Panc1 (cell line): Measurements from ENCODE around the gene PALB2. TPM values are rescaled to one million over a fixed set of nuclear protein-coding genes. Genes with fewer than 3 reads are reported as not detected.
A peak's percentile ranks its signal among the peaks of the same experiment; 100 is the strongest.

Experiments used
- ATAC-seq: fragments of 200-7000 bp; cut with Tn5 transposase; 2 replicates; pipeline ENCODE4 v1.9.1; 2020; ENCODE audit warnings: mild to moderate bottlenecking, moderate library complexity
- BruUV-seq: library from RNA; stranded (reverse); fragments of 400-500 nt; replicated peaks from 2 replicates; lab custom pipeline; 2021; lab: Mats Ljungman, UMichigan
- CTCF ChIA-PET: fragments of 300-600 bp; sonication (Branson Sonifier 250); formaldehyde crosslinking; loops from one replicate; lab custom pipeline; 2022; ENCODE audit warnings: antibody characterized with exemption; lab: Charles Lee
- POLR2A ChIA-PET: fragments of 300-600 bp; sonication (Branson Sonifier 250); formaldehyde crosslinking; loops from one replicate; lab custom pipeline; 2022; ENCODE audit warnings: antibody characterized with exemption; lab: Charles Lee
- DNase-seq: peaks from one replicate; pipeline ENCODE4 v3.0.0-alpha.2; 2010; ENCODE audit warnings: low read depth, low spot score
- H3K27ac ChIP-seq: 2 replicates; pipeline ENCODE4 v1.5.1; 2011; ENCODE audit warnings: mild to moderate bottlenecking, low read length, inconsistent platforms
- H3K27me3 ChIP-seq: fragments of 200-500 bp; sonication (Bioruptor generic); 2 replicates; pipeline ENCODE4 v1.6.0; 2014; ENCODE audit warnings: low read length, inconsistent platforms; ENCODE audit not compliant: control insufficient read depth, insufficient read depth
- H3K36me3 ChIP-seq: fragments of 200-500 bp; sonication (Bioruptor generic); 2 replicates; pipeline ENCODE4 v1.5.1; 2014; ENCODE audit warnings: inconsistent platforms, mild to moderate bottlenecking, low read length, moderate library complexity; ENCODE audit not compliant: control insufficient read depth, insufficient read depth
- H3K4me1 ChIP-seq: 2 replicates; pipeline ENCODE4 v1.5.1; 2011; ENCODE audit warnings: inconsistent platforms, mild to moderate bottlenecking, low read length, moderate library complexity; ENCODE audit not compliant: control insufficient read depth, insufficient read depth
- H3K4me3 ChIP-seq, 2 experiments: 2 replicates each; pipeline ENCODE4 v1.5.1; 2011 to 2012; ENCODE audit warnings: low read depth in 2 of 2, low read length in 2 of 2, mild to moderate bottlenecking in 2 of 2, inconsistent platforms in 1 of 2, moderate library complexity in 1 of 2
- H3K9me3 ChIP-seq: fragments of 200-500 bp; sonication (Bioruptor generic); 2 replicates; pipeline ENCODE4 v1.5.1; 2014; ENCODE audit warnings: low read depth, mild to moderate bottlenecking, inconsistent platforms, low read length, moderate library complexity; ENCODE audit not compliant: control insufficient read depth, insufficient read depth
- POLR2AphosphoS5 ChIP-seq: IDR thresholded peaks from 2 replicates; pipeline ENCODE4 v1.6.1; 2012; ENCODE audit warnings: mild to moderate bottlenecking, low read depth, low read length, moderate library complexity
- SIN3A ChIP-seq: IDR thresholded peaks from 2 replicates; pipeline ENCODE4 v1.6.1; 2012; ENCODE audit warnings: low read depth, mild to moderate bottlenecking, low read length, moderate library complexity, borderline replicate concordance; ENCODE audit not compliant: insufficient read depth
- TCF7L2 ChIP-seq: IDR thresholded peaks from 2 replicates; pipeline ENCODE4 v1.6.1; 2011; ENCODE audit warnings: mild to moderate bottlenecking, low read depth, low read length, inconsistent platforms
- in situ Hi-C: cut with HindIII; loops from 2 replicates; pipeline ENCODE4 v1.10.0; 2016; ENCODE audit warnings: low sequenced_read_pairs, low pct_unique_long_range_greater_than_20kb
- intact Hi-C: fragments of 100-400 bp; cut with micrococcal nuclease; formaldehyde crosslinking; loops from one replicate; pipeline ENCODE4 v1.10.0; 2022; ENCODE audit not compliant: unreplicated experiment
- total RNA-seq: library from RNA; stranded (reverse); gene quantifications from one replicate; pipeline ENCODE4 v1.2.1, GENCODE V29; 2021; ENCODE audit not compliant: unreplicated experiment
- TF ChIP-seq, protein P1 (sequence below), 2 experiments: IDR thresholded peaks; 2 replicates each; pipeline ENCODE4 v1.6.1; 2011 to 2012; ENCODE audit warnings: low read depth in 2 of 2, control low read depth in 1 of 2, low read length in 1 of 2, mild to moderate bottlenecking in 1 of 2, moderate library complexity in 1 of 2; ENCODE audit not compliant: insufficient read depth in 1 of 2
- TF ChIP-seq, protein P2 (sequence below): fragments of 450-650 bp; IDR thresholded peaks from 2 replicates; pipeline ENCODE4 v1.5.1; 2017; ENCODE audit warnings: mild to moderate bottlenecking

Gene PALB2
- total RNA-seq, 1 experiment from 2014 or later: 21.7 TPM

DNA sequence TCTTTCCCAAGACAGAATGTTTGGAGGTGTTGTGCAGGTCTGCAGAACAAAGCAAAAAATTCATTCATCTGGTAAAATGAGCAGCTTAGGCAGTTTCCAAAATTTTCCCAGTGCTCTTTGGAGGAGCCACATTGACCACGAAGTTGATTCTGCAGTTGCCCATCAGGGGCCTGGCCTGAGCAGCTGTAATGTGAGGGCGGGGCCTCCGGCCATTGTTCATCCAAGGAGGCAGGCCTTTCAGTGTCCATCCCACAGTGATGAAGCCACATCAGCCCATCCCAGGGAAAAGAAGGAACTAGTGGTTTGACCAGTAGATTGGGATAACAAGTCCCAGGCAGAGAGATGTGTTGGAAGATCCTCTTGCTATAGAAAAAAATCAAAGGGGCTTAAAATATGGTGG is 73.5 kb downstream of the PALB2 start:
- intact Hi-C loops: no loop called here

DNA sequence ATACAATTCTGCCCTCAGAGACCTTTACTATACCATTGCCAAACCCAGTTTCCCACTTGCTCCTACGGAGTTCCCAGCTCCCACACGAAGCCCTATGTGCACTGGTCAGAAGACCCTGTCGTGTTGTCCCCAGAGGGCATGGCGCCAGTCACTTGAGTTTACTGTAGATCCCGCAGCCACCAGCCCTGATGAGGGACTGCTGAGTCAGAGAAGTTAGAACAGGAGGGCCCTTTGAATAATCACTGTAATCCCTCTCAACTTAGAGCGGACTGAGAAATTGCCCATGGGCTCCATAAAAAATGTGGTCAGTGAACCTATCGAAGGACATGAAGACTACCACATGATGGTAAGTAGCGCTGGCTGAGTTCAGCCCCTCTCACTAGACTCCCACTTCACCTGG is 74.4 kb downstream of the PALB2 start:
- in situ Hi-C loops: no loop called here
- DNase-seq: no peak
- ATAC-seq: no peak
- no peak overlapping the region for H3K4me3 ChIP-seq
- CTCF ChIA-PET: no interaction called here
- peaks cover 40% of the 10 kb centered on the region for H3K36me3 ChIP-seq
- H3K4me1 ChIP-seq: no peaks in the 10 kb centered on the region
- H3K27ac ChIP-seq: no peak overlapping the region
- no peak for TF ChIP-seq POLR2AphosphoS5
- no peaks in the 10 kb centered on the region for H3K27me3 ChIP-seq
- intact Hi-C loops: no loop called here
- POLR2A ChIA-PET: no interaction called here
- no TSS peak for BruUV-seq
- H3K9me3 ChIP-seq: no peaks in the 10 kb centered on the region

More for the DNA sequence above, 73.5 kb downstream of the PALB2 start:
- POLR2A ChIA-PET: no interaction called here
- CTCF ChIA-PET: no interaction called here
- Histone ChIP-seq H3K27me3 (no peaks in the 10 kb centered on the region), H3K4me3 (no peak overlapping the region), H3K27ac (no peak overlapping the region), H3K36me3 (peaks cover 36% of the 10 kb centered on the region), H3K9me3 (no peaks in the 10 kb centered on the region), H3K4me1 (no peaks in the 10 kb centered on the region)
- in situ Hi-C loops: no loop called here
- peak; percentile 73 for ATAC-seq
- no TSS peak for BruUV-seq
- DNase-seq: no peak
- TF ChIP-seq POLR2AphosphoS5: no peak
- TF ChIP-seq, protein P1, sequence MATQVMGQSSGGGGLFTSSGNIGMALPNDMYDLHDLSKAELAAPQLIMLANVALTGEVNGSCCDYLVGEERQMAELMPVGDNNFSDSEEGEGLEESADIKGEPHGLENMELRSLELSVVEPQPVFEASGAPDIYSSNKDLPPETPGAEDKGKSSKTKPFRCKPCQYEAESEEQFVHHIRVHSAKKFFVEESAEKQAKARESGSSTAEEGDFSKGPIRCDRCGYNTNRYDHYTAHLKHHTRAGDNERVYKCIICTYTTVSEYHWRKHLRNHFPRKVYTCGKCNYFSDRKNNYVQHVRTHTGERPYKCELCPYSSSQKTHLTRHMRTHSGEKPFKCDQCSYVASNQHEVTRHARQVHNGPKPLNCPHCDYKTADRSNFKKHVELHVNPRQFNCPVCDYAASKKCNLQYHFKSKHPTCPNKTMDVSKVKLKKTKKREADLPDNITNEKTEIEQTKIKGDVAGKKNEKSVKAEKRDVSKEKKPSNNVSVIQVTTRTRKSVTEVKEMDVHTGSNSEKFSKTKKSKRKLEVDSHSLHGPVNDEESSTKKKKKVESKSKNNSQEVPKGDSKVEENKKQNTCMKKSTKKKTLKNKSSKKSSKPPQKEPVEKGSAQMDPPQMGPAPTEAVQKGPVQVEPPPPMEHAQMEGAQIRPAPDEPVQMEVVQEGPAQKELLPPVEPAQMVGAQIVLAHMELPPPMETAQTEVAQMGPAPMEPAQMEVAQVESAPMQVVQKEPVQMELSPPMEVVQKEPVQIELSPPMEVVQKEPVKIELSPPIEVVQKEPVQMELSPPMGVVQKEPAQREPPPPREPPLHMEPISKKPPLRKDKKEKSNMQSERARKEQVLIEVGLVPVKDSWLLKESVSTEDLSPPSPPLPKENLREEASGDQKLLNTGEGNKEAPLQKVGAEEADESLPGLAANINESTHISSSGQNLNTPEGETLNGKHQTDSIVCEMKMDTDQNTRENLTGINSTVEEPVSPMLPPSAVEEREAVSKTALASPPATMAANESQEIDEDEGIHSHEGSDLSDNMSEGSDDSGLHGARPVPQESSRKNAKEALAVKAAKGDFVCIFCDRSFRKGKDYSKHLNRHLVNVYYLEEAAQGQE (IDR thresholded peaks at IDR 0.05; ENCODE audit: insufficient read depth in 1 of 2, low read depth in 2 of 2, low read length in 1 of 2): no peak
- no peak for TF ChIP-seq SIN3A
- no peak for TF ChIP-seq TCF7L2
- TF ChIP-seq, protein P2, sequence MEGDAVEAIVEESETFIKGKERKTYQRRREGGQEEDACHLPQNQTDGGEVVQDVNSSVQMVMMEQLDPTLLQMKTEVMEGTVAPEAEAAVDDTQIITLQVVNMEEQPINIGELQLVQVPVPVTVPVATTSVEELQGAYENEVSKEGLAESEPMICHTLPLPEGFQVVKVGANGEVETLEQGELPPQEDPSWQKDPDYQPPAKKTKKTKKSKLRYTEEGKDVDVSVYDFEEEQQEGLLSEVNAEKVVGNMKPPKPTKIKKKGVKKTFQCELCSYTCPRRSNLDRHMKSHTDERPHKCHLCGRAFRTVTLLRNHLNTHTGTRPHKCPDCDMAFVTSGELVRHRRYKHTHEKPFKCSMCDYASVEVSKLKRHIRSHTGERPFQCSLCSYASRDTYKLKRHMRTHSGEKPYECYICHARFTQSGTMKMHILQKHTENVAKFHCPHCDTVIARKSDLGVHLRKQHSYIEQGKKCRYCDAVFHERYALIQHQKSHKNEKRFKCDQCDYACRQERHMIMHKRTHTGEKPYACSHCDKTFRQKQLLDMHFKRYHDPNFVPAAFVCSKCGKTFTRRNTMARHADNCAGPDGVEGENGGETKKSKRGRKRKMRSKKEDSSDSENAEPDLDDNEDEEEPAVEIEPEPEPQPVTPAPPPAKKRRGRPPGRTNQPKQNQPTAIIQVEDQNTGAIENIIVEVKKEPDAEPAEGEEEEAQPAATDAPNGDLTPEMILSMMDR: no peak

DNA sequence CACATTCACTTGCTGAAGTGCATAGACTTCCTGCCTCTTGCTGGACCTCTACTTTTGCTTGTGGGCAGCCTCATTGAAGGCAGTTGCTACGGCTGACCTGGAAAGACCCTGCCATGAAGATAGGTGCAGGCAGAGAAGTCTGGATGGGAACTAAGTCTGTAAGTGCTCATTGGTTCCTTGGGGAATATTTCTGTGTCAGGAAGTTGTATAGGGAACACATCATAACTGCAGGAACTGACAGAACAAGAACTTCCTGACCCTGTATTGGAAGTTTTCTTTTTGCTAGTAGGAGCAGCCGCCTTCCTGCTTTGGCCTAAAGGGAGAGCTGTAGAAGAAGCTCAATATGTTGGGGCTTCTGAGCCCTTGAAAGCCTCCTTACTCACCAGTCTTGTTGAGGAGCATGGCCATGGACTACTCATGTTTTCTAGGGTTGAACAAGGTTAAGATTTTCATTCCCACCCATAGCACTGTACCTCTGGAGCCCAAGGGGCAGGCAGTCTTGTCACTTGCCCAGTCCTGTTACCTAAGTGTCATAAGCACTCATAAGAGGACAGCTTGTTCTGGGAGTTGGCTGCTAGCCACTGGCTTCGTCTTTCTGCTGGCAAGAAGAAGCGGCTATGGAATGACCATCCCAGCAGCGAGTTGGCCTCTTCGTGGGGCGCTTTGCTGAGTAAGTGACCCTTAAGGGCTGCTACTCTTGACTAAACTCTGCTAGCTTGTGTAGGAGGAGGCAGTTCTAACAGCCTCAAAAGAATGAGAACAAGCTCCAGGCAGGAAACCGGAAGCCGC is 76.3 kb downstream of the PALB2 start:
- no peak for DNase-seq
- Histone ChIP-seq H3K36me3 (peaks cover 36% of the 10 kb centered on the region), H3K27ac (no peak overlapping the region), H3K4me1 (no peaks in the 10 kb centered on the region), H3K27me3 (no peaks in the 10 kb centered on the region), H3K4me3 (no peak overlapping the region), H3K9me3 (no peaks in the 10 kb centered on the region)
- BruUV-seq: no TSS peak
- intact Hi-C loops (no loop called here), in situ Hi-C loops (no loop called here)
- CTCF ChIA-PET: no interaction called here
- ATAC-seq: no peak
- POLR2A ChIA-PET: no interaction called here
- TF ChIP-seq SIN3A: no peak
- TF ChIP-seq, protein P1 (IDR thresholded peaks at IDR 0.05; ENCODE audit: insufficient read depth in 1 of 2, low read depth in 2 of 2, low read length in 1 of 2): no peak
- no peak for TF ChIP-seq POLR2AphosphoS5
- TF ChIP-seq TCF7L2: no peak
- TF ChIP-seq, protein P2: no peak
